ENCODE data around the gene PSME4. TPM values are rescaled to one million over a fixed set of nuclear protein-coding genes. Genes with fewer than 3 reads are reported as not detected.
A peak's percentile ranks its signal among the peaks of the same experiment; 100 is the strongest.
"Not testable (repeated sequence)": the region's sequence is repeated elsewhere in the genome, so short reads cannot be mapped to it uniquely, and the experiment has no call there.

Gene PSME4
- polyA plus RNA-seq, 5 donors: 38.5 to 48.9 (median 44.1) TPM

DNA sequence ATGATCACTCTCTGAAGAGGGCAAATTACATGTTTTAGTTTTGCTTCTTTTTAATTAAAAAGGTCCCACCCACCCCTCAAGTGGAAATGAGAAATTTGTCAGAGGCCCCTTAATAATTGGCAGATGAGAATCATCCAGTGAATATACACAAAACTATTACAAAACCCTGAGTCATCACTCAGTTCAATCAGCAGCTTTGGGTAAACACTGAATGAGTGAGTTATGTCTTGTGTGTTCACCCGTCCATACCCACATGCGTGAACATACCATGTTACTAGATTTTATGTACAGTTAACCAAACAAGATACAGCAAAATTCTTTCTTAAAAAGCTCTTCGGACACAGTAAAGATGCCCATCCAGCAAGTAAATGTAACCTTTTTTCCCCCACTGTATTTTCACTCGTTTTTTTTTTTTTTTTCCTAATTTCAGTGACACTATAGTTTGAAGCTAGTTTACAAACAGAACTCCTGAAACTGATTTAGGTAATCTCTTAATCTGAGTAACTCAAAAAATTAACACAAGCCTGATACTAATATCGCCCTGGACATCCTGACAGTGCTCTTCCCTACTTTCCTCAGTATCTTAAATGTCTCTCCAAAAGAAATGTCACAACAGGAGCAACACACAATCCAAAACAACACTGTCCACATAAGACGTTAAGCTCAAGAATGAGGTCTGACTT lies 1.4 kb downstream of the PSME4 start:
- peak in 1 of 2 donors; percentile 18 for DNase-seq

DNA sequence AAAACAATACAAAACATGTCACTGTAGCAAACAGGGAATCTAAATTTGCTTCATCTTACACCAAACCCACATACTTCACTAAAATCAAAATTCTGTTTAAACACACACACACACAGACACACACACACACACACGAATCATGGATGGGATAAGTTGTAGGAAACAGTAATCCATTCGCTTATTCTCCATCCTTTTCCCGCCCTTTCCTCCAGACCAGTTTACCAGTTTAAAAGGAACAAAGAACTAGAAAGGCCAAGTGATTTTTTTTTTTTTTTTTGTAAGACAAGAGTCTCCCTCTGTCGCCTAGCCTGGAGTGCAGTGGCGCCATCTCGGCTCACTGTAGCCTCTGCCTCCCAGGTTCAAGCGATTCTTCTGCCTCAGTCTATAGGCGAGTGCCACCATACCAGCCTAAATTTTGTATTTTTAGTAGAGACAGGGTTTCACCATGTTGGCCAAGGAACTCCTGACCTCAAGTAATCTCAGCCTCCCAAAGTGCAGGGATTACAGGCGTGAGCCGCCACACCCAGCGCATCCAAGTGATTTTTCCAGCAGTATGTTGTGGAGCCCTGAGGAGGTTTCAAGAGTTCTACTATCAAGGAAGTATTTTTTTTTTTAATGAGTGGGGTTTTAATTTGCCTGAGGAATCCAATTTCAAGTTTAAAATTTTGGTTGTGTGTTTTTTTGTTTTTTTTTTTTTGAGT lies 5.7 kb downstream of the PSME4 start:
- no peak for DNase-seq

DNA sequence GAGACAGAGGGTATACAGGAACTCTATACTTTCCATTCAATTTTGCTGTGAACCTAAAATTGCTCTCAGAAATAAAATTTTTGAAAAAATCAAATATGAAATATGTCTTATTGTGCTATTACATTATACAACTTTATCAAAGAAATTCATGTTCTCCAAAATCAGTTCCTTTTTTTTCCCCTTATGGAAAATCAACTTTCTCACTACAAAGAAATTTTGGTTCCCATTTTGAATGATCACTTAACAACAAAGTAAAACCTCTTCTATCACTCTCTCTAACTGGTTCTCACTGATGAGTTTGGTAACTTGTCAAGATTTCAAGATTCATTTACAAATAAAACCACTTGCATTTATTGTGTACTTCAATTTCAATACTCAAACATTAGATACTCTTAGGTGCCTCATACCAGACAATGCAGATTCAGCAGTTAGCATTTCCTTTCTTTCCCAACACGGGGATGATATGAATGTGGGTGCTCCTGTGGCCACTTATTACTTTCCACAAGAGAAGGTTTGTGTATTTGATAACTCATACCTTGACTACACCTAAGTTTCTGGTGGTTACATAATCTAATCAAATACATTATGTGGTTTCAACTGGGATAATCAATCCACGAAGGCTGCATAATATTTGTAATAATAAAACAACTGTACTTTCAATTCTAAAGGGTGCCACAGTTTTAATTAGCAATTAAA lies 6.4 kb downstream of the PSME4 start:
- no peak for DNase-seq

DNA sequence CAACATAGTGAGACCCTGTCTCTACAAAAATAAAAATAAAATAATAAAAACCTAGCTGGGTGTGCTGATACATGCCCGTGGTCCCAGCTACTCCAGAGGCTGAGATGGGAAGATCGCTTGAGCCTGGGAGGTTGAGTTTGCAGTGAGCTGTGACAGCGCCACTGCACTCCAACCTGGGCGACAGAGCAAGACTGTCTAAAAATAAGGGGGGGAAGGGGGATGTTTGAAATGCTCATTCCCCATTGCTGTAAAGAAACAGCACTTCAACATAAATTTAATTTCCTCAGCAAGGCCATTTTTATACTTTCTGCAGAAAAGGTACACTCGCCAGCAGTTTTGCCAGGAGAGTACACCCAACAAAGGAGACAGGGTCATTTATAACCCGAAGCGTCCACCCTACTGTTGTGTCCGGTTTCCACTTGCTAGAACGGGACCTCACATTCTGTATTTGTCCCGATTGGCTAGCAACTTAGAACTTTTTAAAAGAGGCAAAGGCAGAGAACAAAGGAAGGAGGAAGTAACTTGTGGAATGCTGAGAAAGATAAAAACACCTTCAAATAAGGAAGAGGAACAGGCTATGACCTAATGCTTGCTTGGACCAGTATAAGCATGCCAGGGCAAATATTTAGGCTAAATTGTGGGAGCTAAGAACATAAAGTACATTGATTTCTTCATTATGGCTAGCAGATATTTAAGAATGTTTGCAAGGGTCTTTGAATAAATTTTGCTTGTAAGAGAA lies 9.1 kb downstream of the PSME4 start:
- not testable (repeated sequence) for DNase-seq

DNA sequence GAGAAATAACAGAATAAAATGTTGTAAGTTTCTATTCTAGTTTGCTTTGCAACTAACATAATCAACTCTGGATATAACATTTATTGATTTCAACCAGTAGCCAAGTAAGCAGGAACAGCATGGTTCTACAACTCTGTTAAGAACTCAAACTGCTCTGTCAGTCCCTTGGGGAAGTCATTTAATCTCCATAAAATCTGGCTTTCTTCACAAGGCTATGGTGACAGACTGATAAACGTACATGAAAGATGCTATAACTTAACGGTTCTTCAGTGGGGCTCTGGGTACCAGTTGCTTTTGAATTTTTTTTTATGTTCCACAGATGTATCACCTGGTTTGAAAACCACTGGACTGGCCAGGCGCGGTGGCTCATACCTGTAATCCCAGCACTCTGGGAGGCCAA lies 10.3 kb downstream of the PSME4 start:
- DNase-seq: no peak

DNA sequence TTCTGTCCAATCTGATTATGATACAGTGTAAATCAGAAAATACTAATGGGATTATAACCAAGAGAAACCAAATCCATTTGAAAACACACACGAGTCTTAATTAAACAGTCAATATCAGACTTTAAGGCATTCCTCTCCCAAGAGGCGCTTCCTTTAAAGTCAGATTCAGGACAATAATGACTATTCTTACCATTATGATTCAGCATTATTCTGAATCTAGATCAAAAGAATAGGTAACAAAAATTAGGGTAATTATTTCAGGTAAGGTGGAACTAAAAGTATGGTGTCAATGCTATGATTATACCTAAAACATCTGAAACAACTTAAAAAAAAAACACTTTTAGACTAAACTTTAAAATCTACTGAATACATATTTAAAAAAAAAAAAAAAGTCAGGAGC lies 12.3 kb downstream of the PSME4 start:
- DNase-seq: no peak

DNA sequence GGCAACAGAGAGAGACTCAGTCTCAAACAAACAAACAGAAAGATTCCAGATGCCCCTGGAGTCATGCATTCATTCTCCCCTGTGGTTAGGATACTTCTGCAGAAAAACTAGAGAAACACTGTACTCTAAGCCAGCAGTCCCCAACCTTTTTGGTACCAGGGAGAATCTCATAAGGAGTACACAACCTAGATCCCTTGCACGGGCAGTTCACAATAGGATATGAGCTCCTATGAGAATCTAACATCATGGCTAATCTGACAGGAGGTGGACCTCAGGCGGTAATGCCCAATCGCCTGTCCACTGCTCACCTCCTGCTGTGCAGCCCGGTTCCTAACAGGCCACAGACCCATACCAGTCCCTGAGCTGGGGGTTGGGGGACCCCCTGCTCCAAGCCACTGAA lies 18.3 kb downstream of the PSME4 start:
- DNase-seq: no peak

DNA sequence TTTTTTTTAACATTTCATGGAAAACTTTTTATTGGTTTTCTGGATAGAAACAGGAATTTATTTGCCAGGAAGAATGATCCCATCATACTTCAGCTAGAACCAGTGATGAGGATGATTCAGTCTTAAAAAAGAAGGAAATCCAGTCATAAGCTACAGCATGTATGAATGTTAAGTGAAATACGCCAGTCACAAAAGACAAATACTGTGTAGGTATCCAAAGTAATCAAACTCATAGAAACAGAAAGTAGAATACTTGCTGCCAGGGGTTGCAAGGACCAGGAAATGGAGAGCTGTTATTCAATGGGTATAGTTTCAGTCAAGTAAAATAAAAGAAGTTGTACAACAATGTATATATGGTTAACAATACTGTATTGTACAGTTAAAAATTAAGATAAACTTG lies 21.3 kb downstream of the PSME4 start:
- no peak for DNase-seq

DNA sequence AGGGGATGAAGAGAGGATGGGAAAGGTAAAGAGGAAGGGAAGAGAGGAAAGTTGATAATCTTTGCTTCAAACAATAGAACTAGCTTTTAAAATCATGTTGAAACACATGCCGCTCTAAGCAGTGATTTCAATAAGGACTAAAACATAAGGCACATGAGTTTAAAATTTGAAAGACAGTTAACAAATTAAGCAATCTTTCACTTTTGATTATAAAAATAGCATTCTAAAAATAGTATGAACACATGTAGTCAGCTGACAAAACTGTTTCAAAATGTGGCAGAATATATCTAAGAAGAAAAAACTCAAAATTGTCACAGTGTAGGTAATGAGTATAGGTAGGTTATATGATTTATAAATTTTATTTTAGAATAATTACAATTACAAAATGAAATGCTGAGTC lies 25.3 kb downstream of the PSME4 start:
- DNase-seq: no peak

DNA sequence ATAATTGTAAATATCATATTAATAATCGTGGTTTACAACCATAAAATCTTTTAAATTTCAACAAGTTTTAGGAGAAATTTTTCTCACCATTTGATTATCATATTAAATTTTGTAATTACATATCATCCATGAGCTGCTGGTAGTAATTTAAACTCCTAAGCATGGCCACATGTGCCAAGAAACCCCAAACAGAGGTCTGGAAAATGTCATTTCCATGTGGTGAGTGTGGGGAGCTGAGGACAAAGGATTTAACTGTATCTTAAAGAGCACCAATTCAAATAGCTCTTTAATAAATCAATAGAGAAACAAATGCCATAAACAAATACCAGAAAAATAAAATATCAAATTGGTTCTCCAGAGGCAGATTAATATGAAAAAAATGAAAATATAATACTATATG lies 26.3 kb downstream of the PSME4 start:
- no peak for DNase-seq

DNA sequence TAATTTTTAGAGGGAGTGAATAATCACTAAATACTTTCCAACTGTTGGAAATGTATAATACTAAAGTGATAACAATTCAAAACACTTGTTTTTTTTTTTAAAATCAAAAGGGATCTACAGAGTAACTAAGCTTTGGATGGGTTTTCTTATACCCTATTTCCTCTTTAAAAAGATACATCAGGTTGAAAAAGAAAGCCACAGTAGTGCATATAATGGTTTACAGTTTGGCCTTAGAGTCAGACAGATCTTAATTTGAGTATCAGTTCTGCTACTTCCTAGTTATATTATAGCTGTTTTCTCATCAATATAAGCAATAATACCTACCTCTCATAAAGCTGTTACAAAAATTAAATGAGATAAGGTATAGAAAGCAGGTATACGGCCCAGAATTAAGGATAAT lies 28.5 kb downstream of the PSME4 start:
- DNase-seq: no peak

DNA sequence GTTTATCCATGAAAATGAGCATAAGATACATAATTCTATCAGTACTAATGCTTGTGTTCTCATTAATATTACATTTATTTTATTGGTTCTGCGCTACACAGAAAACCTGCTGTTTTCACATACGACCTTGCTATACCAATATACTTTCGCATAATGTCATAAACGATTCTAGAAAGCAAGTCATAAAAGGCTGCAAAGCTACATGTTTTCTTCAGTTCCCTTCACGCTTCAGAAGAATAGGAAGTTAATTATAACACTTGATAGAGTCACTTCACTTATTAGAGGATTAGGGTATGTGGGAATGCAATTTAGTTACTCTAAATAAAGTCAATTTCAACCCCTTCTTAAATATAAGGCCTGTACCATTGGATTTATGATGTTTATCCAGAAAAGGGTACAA lies 29.0 kb downstream of the PSME4 start:
- no peak for DNase-seq

DNA sequence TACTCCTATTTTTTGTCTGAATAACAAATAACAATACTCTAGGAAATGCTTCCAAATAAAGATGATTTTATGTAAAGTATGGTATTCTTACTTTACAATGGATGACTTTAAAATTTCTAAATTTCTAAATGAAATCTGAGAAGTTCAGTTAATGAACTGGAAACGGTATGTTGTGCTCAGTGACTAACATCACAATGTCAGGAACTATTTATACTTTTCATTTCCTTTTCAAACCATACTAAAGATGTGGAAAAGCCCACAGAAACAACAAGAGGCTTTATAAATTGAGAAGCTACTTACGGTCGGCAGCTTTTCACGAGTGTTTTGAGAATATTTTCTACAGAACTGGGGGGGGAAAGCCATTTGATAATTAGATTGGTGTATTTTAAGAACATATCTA lies 31.1 kb downstream of the PSME4 start:
- no peak for DNase-seq

DNA sequence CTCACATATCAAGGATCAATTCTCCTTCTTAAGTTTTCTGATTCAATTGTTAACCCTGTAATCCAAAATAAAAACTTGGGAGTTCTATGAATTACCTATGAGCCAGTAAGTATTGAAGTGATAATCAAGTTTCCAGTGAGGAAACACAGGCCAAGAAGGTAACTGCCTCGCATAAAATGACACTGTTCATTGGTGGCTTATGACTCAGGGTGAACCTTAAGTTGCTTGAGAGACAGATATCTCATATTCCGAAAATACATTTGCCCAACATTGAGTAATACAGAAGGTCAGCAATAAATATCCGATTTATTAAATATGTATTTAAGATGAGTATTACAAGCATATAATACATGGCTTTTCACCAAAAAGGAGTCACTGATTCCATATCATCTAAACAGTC lies 31.9 kb downstream of the PSME4 start:
- no peak for DNase-seq

DNA sequence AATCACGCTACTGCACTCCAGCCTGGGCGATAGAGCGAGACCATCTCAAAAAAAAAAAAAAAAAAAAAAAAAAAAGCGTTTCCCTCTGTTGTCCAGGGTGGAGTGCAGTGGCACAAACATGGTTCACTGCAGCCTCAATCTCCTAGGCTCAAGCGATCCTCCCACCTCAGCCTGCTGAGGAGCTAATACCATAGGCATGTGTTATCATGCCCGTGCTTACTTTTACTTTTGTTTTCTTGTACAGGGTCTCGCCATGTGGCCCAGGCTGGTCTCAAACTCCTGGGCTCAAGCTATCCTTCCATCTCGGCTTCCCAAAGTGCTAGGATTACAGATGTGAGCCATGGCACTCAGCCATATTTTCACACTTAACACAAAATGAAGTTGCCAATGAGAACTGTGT lies 37.5 kb downstream of the PSME4 start:
- no peak for DNase-seq

DNA sequence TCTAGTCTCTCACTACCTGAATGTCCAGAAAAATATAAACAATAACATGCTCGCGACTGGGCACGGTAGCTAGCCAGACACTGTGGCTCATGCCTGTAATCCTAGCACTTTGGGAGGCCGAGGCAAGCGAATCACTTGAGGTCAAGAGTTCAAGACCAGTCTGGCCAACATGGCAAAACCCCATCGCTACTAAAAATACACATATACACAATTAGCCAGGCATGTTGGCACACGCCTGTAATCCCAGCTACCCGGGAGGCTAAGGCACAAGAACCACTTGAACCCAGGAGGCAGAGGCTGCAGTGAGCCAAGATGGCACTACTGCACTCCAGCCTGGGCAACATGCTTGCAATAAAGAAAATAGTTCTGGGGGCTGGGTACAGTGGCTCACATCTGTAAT lies 44.5 kb downstream of the PSME4 start:
- DNase-seq: not testable (repeated sequence)

DNA sequence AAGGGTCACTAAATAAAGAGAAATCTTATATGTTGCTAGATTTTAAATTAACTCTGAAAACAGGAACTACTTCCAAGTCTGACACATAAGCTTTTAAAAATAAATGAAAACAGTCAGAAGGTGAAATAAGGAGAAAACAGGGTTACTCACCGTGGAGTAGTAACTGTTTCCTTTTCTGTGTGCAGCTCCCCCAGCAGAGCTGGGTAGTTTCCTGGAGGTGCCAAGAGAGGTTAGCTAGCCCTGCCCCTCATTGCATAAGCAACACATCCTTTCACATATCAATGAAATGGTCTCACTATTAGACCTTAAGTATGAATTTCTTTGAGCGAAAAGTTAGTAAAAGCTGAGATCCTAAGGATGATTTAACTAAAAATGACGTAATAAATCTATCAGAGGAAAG lies 57.1 kb downstream of the PSME4 start:
- no peak for DNase-seq

DNA sequence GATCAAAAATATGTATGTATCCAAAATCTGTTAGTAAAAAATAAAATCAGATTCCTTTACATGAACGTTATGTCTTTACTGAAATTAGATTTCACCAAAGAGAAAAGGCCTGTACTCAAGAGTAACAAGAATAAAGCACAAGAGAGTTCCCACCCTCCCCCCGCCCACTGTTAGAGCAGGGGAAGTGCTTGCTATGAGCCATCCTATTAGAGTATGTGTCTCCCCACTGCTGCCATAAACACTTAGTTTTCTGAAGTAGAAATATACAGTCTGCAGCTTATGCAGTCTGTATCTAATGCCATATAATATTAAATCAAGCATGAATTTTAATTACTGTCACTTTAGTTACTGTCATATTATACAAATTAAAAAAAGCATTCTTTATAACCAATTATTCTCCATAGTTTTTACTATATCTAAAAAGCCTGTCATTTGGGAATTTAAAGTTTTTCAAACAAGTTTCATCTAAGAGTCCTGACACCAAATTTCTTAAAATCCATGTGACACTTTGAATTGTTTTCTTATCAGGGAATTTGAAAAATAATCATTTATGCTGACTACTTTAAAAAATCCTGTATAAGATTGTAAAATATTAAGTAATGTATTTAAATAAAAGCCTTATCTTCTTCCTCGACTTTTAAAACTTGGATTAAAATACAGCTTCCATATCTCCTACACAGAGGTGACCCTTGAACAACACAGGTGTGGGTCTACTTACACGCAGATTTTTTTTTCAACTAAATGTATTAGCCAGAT lies 59.2 kb downstream of the PSME4 start:
- DNase-seq: no peak

DNA sequence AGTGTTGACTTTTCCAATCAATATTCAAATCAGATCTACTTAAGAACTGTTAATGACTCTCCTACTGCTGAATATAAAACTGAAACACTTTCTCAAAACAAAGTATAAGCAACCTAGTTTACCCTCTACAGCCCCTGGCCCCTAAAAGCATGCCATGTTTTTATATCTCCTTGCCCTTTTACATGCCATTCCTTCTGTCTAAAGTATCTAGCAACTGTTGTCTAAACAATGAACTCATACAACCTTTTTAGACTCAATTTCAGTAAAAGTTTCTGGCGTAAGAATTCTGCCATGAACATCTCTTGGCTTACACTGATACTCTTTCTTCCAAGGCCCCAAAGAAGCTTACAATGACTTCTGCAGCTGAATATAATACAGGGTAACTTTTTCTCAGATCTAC lies 63.2 kb downstream of the PSME4 start:
- no peak for DNase-seq

DNA sequence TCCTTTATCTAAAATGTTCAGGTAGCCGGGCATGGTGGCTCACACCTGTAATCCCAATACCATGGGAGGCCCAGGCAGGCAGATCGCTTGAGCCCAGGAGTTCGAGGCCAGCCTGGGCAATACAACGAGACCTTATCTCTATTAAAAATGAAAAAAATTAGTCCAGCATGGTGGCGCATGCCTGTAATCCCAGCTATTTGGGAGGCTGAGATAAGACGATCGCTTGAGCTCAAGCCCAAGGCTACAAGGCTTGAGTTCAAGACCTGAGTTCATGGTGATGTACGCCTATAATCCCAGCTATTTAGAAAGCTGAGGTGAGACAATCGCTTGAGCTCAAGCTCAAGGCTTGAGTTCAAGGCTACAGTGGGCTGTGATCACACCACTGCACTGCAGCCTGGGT lies 65.4 kb downstream of the PSME4 start:
- no peak for DNase-seq

DNA sequence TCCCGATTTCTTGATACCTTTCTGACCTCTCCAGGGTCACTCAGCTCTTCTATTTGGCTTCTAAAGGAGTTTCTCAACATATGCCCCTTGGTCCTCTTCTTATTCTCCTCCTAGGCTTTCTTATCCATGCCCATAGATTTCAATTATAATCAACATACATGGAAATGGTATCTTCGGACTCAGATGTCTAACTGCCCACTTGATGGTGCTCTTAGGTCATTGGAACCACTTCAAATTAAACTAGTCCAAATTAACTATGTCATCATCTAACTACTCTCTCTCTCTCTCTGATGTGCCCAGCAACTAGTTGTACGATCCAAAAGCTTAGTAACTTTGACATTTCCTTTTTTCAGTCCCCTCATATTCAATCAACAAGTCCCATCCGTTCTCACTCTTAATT lies 67.8 kb downstream of the PSME4 start:
- no peak for DNase-seq

DNA sequence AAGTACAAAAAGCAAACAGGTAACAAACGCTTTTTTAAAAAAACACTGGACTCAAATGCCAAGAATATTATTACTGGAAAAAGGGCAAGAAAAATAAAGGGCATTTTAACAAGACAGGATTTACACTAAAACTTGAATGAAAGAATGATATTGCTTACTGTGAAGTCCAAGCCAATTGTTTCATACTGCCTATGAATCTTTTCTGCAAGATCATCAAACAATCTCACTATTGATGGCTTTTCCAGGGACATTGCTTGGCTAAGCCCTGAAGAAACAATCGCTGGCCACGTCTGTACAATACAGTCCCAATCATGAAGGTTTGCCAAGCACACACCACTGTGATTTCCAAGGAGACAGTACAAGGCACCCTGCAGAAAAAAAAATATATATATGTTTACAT lies 69.6 kb downstream of the PSME4 start:
- DNase-seq: no peak
